Stimulated activated CD4-positive, alpha-beta T cell treated with anti-CD3 and anti-CD28 coated beads, Interleukin-12 subunit alpha, Interleukin-12 subunit beta, amount 100 ng/mL, for 48 hours (primary cell): ENCODE results near the gene DHRS2.
"Not testable (repeated sequence)": the region's sequence is repeated elsewhere in the genome, so short reads cannot be mapped to it uniquely, and the experiment has no call there.

Source experiments
- DNase-seq, 3 donors: peaks; one replicate each; pipeline ENCODE4 v3.0.0-alpha.2; 2020; ENCODE audit warnings: low read depth in 2 of 3, low spot score in 1 of 3

DHRS2 gene

GRCh38 chr14:23689709-23690514 lies 53.7 kb downstream of the DHRS2 start:
- not testable (repeated sequence) for DNase-seq

GRCh38 chr14:23692416-23692815 lies 56.3 kb downstream of the DHRS2 start:
- DNase-seq, result no peak

- no peak for DNase-seq
Measured at GRCh38 chr14:23693252-23693775, 57.1 kb downstream of the DHRS2 start.

GRCh38 chr14:23694085-23694948 lies 58.2 kb downstream of the DHRS2 start:
- DNase-seq, result no peak
